HG03575 (cell line): Measurements from ENCODE around the gene NDUFS6.

Source experiments
- ATAC-seq: cut with Tn5 transposase; IDR thresholded peaks from one replicate; pipeline ENCODE4 v1.9.1; 2021; ENCODE audit not compliant: unreplicated experiment, insufficient number of reproducible peaks, low FRiP score; ENCODE audit errors: extremely low read depth

The NDUFS6 gene

GRCh38 chr5:1824903-1825841, 24.0 kb downstream of the NDUFS6 start:
- ATAC-seq = no peak

- no peak for ATAC-seq
These were observed 25.2 kb downstream of the NDUFS6 start for GRCh38 chr5:1826235-1826980.

- no peak for ATAC-seq
These were observed 26.0 kb downstream of the NDUFS6 start for GRCh38 chr5:1827025-1827885.

GRCh38 chr5:1827886-1828397, 26.7 kb downstream of the NDUFS6 start:
- ATAC-seq = no peak

- no peak for ATAC-seq
These were observed 29.5 kb downstream of the NDUFS6 start for GRCh38 chr5:1830571-1831228.

GRCh38 chr5:1831257-1831656, 30.1 kb downstream of the NDUFS6 start:
- ATAC-seq = no peak

- no peak for ATAC-seq
These were observed 30.6 kb downstream of the NDUFS6 start for GRCh38 chr5:1831677-1832313.

- ATAC-seq = no peak
These were observed 31.5 kb downstream of the NDUFS6 start for GRCh38 chr5:1832511-1833250.

GRCh38 chr5:1833264-1834021, 32.2 kb downstream of the NDUFS6 start:
- ATAC-seq = no peak

- no peak for ATAC-seq
These were observed 32.9 kb downstream of the NDUFS6 start for GRCh38 chr5:1834022-1834551.

GRCh38 chr5:1834721-1835429, 33.7 kb downstream of the NDUFS6 start:
- no peak for ATAC-seq

- no peak for ATAC-seq
These were observed 34.2 kb downstream of the NDUFS6 start for GRCh38 chr5:1835431-1835830.

- ATAC-seq = no peak
These were observed 35.1 kb downstream of the NDUFS6 start for GRCh38 chr5:1836176-1836890.

GRCh38 chr5:1836891-1837880, 36.0 kb downstream of the NDUFS6 start:
- ATAC-seq = no peak
